ENCODE measurements around the gene TET3.

TET3 gene

DNA sequence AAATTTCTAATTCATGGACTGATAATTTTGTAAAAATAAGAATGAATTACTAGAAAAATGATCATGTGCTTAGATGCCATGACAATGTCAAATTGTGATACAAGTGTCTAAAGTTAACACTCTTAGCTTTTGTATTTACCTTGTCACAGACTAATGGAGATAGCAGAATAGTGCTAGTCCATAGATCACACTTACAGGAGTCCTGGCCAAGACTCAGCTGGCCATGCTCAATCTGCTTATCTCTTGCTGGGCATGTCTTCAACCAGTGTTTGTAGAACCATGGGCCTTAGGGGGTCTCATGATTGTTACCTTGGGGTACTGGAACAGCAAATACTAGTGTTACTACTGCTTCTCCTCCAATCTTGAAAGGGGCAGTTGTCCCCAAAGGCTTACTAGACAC is 44.0 kb downstream of the TET3 start:
- H3K4me3 ChIP-seq (ENCODE audit: low read depth, low read length): no peak overlapping the region

DNA sequence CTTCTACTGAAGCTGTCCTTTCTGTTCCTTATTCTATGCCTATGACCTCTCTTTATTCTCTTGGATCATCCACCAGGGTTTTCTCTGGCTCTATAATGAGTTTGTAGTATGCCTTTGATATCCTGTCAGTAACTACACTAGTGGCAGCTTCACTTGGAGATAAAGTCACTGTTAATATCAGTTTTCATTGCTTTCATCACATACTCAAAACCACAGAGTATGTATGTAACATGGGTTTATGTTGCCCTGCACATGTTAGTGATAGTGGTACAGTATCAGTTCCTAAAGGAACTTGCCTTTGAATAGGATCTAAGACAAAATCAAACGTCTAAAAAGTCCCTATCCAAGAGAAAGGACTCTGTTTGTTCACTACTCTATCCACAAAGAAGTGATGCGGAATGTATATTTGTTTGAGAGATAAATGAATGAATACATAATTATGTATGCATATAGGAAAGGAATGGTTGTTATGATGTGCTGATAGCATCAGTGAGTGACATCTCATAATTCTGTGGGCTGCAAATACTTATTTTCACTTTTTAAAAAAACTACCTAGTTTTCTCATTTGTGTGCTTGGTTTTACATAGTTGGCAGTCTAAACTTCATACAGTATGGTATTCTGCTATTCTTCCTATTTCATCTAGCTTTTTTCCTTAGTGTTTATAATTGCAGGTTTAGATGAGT is 45.1 kb downstream of the TET3 start:
- no peak overlapping the region for H3K4me3 ChIP-seq (ENCODE audit: low read depth, low read length)

DNA sequence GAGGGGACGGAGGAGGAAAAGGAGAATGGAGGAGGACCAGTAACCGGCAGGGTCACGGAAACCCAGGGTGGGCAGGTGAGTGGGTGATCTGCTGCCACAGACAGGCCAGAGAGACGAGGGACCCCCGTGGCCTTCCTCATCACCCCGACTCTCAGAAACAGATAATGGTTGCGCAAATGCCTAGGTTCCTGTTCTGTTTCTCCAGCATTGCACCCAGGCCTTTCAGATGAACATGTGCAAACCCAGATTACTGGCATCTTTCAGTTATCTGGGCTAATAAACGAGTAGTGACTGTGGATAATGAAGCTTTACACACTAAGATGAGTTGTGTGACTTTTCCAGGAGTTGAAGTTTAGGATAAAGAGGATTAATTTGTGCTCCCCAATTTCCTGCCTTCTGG is 46.5 kb downstream of the TET3 start:
- no peak overlapping the region for H3K4me3 ChIP-seq (ENCODE audit: low read depth, low read length)

DNA sequence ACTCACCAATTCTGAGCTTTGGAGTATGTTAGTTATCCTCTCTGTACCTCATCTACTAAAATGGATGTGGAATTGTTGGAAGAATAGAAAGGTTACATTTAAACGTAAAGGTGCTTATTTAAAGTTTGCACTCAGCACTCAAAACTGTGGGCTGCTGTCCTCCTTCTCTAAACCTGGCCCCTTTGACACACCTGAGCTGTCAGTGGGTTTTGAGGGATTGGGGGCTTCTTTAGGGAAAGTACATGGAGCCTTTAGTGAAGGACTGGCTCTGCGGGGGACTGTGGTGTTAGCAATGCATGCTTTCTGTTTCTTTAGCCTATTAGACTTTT is 47.2 kb downstream of the TET3 start:
- no peak overlapping the region for H3K4me3 ChIP-seq (ENCODE audit: low read depth, low read length)

DNA sequence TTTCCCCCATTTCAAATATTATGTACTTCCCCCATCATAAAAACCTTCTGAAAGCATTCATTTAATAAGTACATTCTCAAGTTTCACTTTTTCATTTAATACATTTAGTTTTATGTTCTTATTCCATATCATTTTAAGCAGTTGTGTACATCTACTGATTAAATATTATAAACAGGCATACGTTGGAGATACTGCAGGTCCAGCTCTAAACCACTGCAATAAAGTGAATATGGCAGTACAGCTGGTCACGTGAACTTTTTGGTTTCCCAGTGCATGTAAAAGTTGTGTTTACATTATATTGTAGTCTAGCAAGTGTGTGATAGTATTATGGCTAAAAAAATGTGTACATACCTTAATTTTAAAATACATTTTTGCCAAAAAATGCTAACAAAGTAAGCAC is 48.7 kb downstream of the TET3 start:
- no peak overlapping the region for H3K4me3 ChIP-seq (ENCODE audit: low read depth, low read length)

Data from iPS-11a (cell line).